Ishikawa (cell line): Measurements from ENCODE around the gene ZDBF2.

Experiments
- CEBPB ChIP-seq: IDR thresholded peaks from 2 replicates; pipeline ENCODE4 v1.6.1; 2012
- CREB1 ChIP-seq: IDR thresholded peaks from 2 replicates; pipeline ENCODE4 v1.6.1; 2012; ENCODE audit warnings: low read depth
- EGR1 ChIP-seq: IDR thresholded peaks from 2 replicates; pipeline ENCODE4 v1.6.1; 2012
- EP300 ChIP-seq: IDR thresholded peaks from 2 replicates; pipeline ENCODE4 v1.6.1; 2012; ENCODE audit warnings: borderline replicate concordance
- FOXM1 ChIP-seq: IDR thresholded peaks from 2 replicates; pipeline ENCODE4 v1.6.1; 2012; ENCODE audit warnings: low read depth, borderline replicate concordance
- NFIC ChIP-seq: IDR thresholded peaks from 2 replicates; pipeline ENCODE4 v1.6.1; 2012
- RAD21 ChIP-seq: IDR thresholded peaks from 2 replicates; pipeline ENCODE4 v1.6.1; 2012; ENCODE audit warnings: low read depth
- TAF1 ChIP-seq: IDR thresholded peaks from 2 replicates; pipeline ENCODE4 v1.6.1; 2012; ENCODE audit warnings: low read depth, mild to moderate bottlenecking
- TCF12 ChIP-seq: IDR thresholded peaks from 2 replicates; pipeline ENCODE4 v1.6.1; 2012; ENCODE audit warnings: low read depth
- TEAD4 ChIP-seq: IDR thresholded peaks from 2 replicates; pipeline ENCODE4 v1.6.1; 2012
- YY1 ChIP-seq: IDR thresholded peaks from 2 replicates; pipeline ENCODE4 v1.6.1; 2012; ENCODE audit warnings: low read depth
- ZBTB7A ChIP-seq: IDR thresholded peaks from 2 replicates; pipeline ENCODE4 v1.6.1; 2012; ENCODE audit warnings: low read depth
- TF ChIP-seq, protein P1 (sequence below): IDR thresholded peaks from 2 replicates; pipeline ENCODE4 v1.6.1; 2012; ENCODE audit warnings: low read depth, mild to moderate bottlenecking
- TF ChIP-seq, protein P2 (sequence below): IDR thresholded peaks from 2 replicates; pipeline ENCODE4 v1.6.1; 2012
- TF ChIP-seq, protein P3 (sequence below): IDR thresholded peaks from 2 replicates; pipeline ENCODE4 v1.6.1; 2012

ZDBF2 gene

DNA sequence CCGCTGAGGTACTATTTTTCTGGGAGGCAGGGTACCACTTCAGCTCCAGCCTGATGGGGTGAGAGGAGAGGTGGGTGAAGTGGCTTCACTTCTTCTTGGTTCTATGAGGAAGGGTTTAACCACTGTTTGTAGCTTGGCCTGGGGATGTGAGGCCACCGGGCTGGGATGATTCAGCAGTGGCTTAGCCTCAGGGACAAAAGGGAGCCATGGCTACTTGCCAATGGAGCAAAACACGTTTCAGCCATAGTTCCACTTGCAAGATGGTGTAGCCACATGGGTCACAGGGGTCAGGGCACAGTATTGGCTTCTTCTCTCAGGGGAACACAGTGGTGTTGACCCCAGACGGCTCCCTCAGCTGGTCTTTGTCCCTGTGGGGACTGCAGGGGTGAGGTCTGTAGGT is 14.9 kb downstream of the ZDBF2 start:
- TF ChIP-seq EGR1 = no peak
- TF ChIP-seq YY1 = no peak
- TF ChIP-seq CREB1 = no peak
- no peak for TF ChIP-seq FOXM1
- no peak for TF ChIP-seq EP300
- TF ChIP-seq, protein P1, sequence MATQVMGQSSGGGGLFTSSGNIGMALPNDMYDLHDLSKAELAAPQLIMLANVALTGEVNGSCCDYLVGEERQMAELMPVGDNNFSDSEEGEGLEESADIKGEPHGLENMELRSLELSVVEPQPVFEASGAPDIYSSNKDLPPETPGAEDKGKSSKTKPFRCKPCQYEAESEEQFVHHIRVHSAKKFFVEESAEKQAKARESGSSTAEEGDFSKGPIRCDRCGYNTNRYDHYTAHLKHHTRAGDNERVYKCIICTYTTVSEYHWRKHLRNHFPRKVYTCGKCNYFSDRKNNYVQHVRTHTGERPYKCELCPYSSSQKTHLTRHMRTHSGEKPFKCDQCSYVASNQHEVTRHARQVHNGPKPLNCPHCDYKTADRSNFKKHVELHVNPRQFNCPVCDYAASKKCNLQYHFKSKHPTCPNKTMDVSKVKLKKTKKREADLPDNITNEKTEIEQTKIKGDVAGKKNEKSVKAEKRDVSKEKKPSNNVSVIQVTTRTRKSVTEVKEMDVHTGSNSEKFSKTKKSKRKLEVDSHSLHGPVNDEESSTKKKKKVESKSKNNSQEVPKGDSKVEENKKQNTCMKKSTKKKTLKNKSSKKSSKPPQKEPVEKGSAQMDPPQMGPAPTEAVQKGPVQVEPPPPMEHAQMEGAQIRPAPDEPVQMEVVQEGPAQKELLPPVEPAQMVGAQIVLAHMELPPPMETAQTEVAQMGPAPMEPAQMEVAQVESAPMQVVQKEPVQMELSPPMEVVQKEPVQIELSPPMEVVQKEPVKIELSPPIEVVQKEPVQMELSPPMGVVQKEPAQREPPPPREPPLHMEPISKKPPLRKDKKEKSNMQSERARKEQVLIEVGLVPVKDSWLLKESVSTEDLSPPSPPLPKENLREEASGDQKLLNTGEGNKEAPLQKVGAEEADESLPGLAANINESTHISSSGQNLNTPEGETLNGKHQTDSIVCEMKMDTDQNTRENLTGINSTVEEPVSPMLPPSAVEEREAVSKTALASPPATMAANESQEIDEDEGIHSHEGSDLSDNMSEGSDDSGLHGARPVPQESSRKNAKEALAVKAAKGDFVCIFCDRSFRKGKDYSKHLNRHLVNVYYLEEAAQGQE = no peak
- no peak for TF ChIP-seq CEBPB
- no peak for TF ChIP-seq TEAD4
- TF ChIP-seq NFIC = no peak
- TF ChIP-seq ZBTB7A = no peak
- TF ChIP-seq TCF12 = no peak
- no peak for TF ChIP-seq RAD21
- TF ChIP-seq, protein P2, sequence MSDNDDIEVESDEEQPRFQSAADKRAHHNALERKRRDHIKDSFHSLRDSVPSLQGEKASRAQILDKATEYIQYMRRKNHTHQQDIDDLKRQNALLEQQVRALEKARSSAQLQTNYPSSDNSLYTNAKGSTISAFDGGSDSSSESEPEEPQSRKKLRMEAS = no peak
- TF ChIP-seq, protein P3, sequence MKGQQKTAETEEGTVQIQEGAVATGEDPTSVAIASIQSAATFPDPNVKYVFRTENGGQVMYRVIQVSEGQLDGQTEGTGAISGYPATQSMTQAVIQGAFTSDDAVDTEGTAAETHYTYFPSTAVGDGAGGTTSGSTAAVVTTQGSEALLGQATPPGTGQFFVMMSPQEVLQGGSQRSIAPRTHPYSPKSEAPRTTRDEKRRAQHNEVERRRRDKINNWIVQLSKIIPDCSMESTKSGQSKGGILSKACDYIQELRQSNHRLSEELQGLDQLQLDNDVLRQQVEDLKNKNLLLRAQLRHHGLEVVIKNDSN = no peak
- no peak for TF ChIP-seq TAF1

DNA sequence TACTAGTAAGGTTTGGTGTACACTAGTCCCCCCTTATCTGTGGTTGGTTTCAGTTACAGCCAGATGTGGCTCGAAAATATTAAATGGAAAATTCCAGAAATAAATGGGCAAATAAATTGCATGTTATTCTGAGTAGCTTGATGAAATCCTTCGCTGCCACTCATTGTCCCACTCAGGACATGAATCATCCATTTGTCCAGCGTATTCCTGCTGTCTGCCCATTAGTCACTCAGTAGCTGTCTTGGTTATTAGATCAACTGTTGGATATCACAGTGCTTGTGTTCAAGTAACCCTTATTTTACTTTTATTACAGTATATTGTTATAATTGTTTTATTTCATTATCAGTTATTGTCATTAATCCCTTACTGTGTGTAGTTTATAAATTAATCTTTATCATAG is 21.7 kb downstream of the ZDBF2 start:
- TF ChIP-seq YY1 (no peak), ZBTB7A (no peak), NFIC (no peak), EP300 (no peak), TAF1 (no peak), CREB1 (no peak), EGR1 (no peak), TCF12 (no peak), TEAD4 (no peak)
- TF ChIP-seq, protein P3 = no peak
- TF ChIP-seq, protein P1 = no peak

DNA sequence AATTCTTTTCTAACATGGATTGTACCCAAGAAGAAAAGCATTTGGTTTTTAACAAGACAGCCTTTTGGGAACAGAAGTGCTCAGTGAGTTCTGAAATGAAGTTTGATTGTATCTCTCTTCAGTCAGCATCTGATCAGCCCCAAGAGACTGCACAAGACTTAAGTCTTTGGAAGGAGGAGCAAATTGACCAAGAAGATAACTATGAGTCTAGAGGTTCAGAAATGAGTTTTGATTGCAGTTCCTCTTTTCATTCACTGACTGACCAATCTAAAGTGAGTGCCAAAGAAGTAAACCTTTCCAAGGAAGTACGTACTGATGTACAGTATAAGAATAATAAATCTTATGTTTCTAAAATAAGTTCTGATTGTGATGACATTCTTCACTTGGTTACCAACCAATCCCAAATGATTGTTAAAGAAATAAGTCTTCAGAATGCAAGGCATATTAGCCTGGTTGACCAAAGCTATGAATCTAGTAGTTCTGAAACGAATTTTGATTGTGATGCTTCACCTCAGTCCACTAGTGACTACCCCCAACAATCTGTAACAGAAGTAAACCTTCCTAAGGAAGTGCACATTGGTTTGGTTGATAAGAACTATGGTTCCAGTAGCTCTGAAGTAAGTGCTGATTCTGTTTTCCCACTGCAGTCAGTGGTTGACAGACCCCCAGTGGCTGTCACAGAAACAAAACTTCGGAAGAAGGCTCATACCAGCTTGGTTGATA is 31.2 kb downstream of the ZDBF2 start:
- TF ChIP-seq YY1 = no peak
- TF ChIP-seq, protein P3 = no peak
- no peak for TF ChIP-seq TEAD4
- no peak for TF ChIP-seq ZBTB7A
- no peak for TF ChIP-seq CREB1
- no peak for TF ChIP-seq TCF12
- no peak for TF ChIP-seq TAF1
- no peak for TF ChIP-seq EGR1
- no peak for TF ChIP-seq RAD21
- TF ChIP-seq NFIC = no peak
- TF ChIP-seq FOXM1 = no peak
- no peak for TF ChIP-seq EP300

DNA sequence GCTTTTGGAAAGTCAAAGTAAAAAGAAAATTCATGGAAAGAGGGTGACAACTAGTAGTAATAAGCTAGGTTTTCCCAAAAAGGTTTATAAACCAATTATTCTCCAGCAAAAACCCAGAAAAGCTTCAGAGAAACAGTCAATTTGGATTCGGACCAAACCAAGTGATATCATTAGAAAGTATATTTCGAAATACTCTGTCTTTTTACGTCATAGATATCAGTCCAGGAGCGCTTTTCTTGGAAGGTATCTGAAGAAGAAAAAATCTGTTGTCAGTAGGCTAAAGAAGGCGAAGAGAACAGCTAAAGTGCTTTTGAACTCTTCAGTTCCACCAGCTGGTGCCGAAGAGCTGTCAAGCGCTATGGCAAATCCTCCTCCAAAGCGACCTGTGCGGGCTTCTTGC is 36.6 kb downstream of the ZDBF2 start:
- TF ChIP-seq CREB1 (no peak), TAF1 (no peak), TCF12 (no peak), FOXM1 (no peak), TEAD4 (no peak), ZBTB7A (no peak), NFIC (no peak)
- TF ChIP-seq, protein P3 = no peak
- TF ChIP-seq, protein P1 = no peak
- TF ChIP-seq, protein P2 = no peak
